Hepatocyte (in vitro differentiated cells): ENCODE measurements around the gene TRPC3.

Experiments used
- CTCF ChIP-seq: fragments of 200-600 bp; sonication (generic); IDR thresholded peaks from 2 replicates; pipeline ENCODE4 v1.5.1; 2016; ENCODE audit warnings: antibody characterized with exemption, mild to moderate bottlenecking; ENCODE audit not compliant: poor library complexity
- EZH2 ChIP-seq: fragments of 200-600 bp; sonication (generic); IDR thresholded peaks from 2 replicates; pipeline ENCODE4 v1.6.1; 2016; ENCODE audit warnings: antibody characterized with exemption, mild to moderate bottlenecking, borderline replicate concordance
- EZH2phosphoT487 ChIP-seq: fragments of 200-600 bp; sonication (generic); IDR thresholded peaks from one replicate; pipeline ENCODE4 v1.6.1; 2018; ENCODE audit warnings: antibody characterized with exemption, mild to moderate bottlenecking, low read depth, moderate library complexity; ENCODE audit not compliant: unreplicated experiment, severe bottlenecking

GRCh38 chr4:121973816-121974215 is 22.0 kb upstream of the TRPC3 start:
- TF ChIP-seq CTCF (no peak), EZH2 (no peak), EZH2phosphoT487 (no peak)
